Hypothalamus (tissue), 51 donors: ENCODE data around the gene POLR1G.

Experiments
- DNase-seq, 51 donors: peaks; one replicate each; lab custom pipeline; 2025; lab: John Stamatoyannopoulos, UW

The POLR1G gene

GRCh38 chr19:45443462-45444317 is 37.2 kb downstream of the POLR1G start:
- DNase-seq, result peak in 47 of 51 donors; percentile 8 to 94 (median 69)

- peak in 50 of 51 donors; percentile 24 to 94 (median 78) for DNase-seq
Measured at GRCh38 chr19:45444318-45445041, 38.0 kb downstream of the POLR1G start.

GRCh38 chr19:45445139-45445538 is 38.7 kb downstream of the POLR1G start:
- DNase-seq, result no peak

GRCh38 chr19:45446295-45446694 is 39.9 kb downstream of the POLR1G start:
- no peak for DNase-seq

- DNase-seq, result no peak
Measured at GRCh38 chr19:45446944-45447343, 40.5 kb downstream of the POLR1G start.

GRCh38 chr19:45448425-45448756 is 41.9 kb downstream of the POLR1G start:
- DNase-seq, result no peak

GRCh38 chr19:45448887-45449299 is 42.4 kb downstream of the POLR1G start:
- no peak for DNase-seq

GRCh38 chr19:45450012-45450333 is 43.5 kb downstream of the POLR1G start:
- DNase-seq, result no peak

- peak in 7 of 51 donors; percentile 19 to 70 (median 34) for DNase-seq
Measured at GRCh38 chr19:45451131-45451849, 44.8 kb downstream of the POLR1G start.

- no peak for DNase-seq
Measured at GRCh38 chr19:45451850-45452387, 45.5 kb downstream of the POLR1G start.

GRCh38 chr19:45455707-45456499 is 49.5 kb downstream of the POLR1G start:
- DNase-seq, result peak in 19 of 51 donors; percentile 3 to 80 (median 36)

- DNase-seq, result no peak
Measured at GRCh38 chr19:45456500-45456815, 50.0 kb downstream of the POLR1G start.

GRCh38 chr19:45457776-45458175 is 51.3 kb downstream of the POLR1G start:
- no peak for DNase-seq
